HG02571 (cell line): ENCODE data around the gene GRIN3B.
"Not testable (repeated sequence)": the region's sequence is repeated elsewhere in the genome, so short reads cannot be mapped to it uniquely, and the experiment has no call there.

ENCODE experiments used
- ATAC-seq: cut with Tn5 transposase; IDR thresholded peaks from one replicate; pipeline ENCODE4 v1.9.1; 2021; ENCODE audit warnings: mild to moderate bottlenecking, moderate library complexity; ENCODE audit not compliant: unreplicated experiment

Gene GRIN3B

GRCh38 chr19:1018393-1018792, 18.2 kb downstream of the GRIN3B start:
- ATAC-seq = no peak

- ATAC-seq = no peak
These were observed 18.9 kb downstream of the GRIN3B start for GRCh38 chr19:1018932-1019615.

- ATAC-seq = no peak
These were observed 19.4 kb downstream of the GRIN3B start for GRCh38 chr19:1019616-1019961.

- ATAC-seq = no peak
These were observed 20.0 kb downstream of the GRIN3B start for GRCh38 chr19:1019980-1020867.

- ATAC-seq = peak; percentile 70
These were observed 20.7 kb downstream of the GRIN3B start, which contains the start of gene TMEM259 for GRCh38 chr19:1020868-1021425. TSS of gene TMEM259 (minus strand) at chr19:1021123. CDS start at chr19:1020996, 127 bp downstream.

GRCh38 chr19:1023883-1024188, 23.6 kb downstream of the GRIN3B start:
- not testable (repeated sequence) for ATAC-seq

GRCh38 chr19:1025080-1025479, 24.9 kb downstream of the GRIN3B start:
- not testable (repeated sequence) for ATAC-seq

GRCh38 chr19:1025960-1026782, 26.0 kb downstream of the GRIN3B start, which contains the start of gene CNN2:
TSS of gene CNN2 (plus strand) at chr19:1026608. CDS start at chr19:1026662, 54 bp downstream.
- ATAC-seq = no peak

GRCh38 chr19:1026783-1027649, 26.8 kb downstream of the GRIN3B start:
- no peak for ATAC-seq

GRCh38 chr19:1027650-1028061, 27.4 kb downstream of the GRIN3B start:
- no peak for ATAC-seq

- no peak for ATAC-seq
These were observed 28.1 kb downstream of the GRIN3B start for GRCh38 chr19:1028062-1028926.

- no peak for ATAC-seq
These were observed 32.1 kb downstream of the GRIN3B start for GRCh38 chr19:1032264-1032867.

GRCh38 chr19:1035998-1036621, 35.9 kb downstream of the GRIN3B start:
- no peak for ATAC-seq

GRCh38 chr19:1037621-1038064, 37.4 kb downstream of the GRIN3B start:
- ATAC-seq = no peak

- ATAC-seq = no peak
These were observed 38.9 kb downstream of the GRIN3B start for GRCh38 chr19:1038978-1039645.

- ATAC-seq = peak; percentile 70
These were observed 39.6 kb downstream of the GRIN3B start, which contains the start of gene ABCA7 for GRCh38 chr19:1039646-1040475. TSS of gene ABCA7 (plus strand) at chr19:1040107. CDS start at chr19:1041362, 1,255 bp downstream.
